Neural cell (in vitro differentiated cells): ENCODE measurements around the gene SLC12A8. TPM values are rescaled to one million over a fixed set of nuclear protein-coding genes. Genes with fewer than 3 reads are reported as not detected.

Experiments used
- H2AFZ ChIP-seq: fragments of 200-600, 300-800 bp; sonication (generic), shearing (Covaris generic); 2 replicates; pipeline ENCODE4 v1.6.0; 2014; ENCODE audit warnings: low read depth, mild to moderate bottlenecking, antibody characterized with exemption, low read length, moderate library complexity
- H3F3A ChIP-seq: fragments of 200-600 bp; shearing (Covaris generic); 2 replicates; pipeline ENCODE4 v1.6.1; 2016; ENCODE audit warnings: mild to moderate bottlenecking, moderate library complexity, mixed read lengths, antibody characterized with exemption, low read length; ENCODE audit not compliant: insufficient read depth, poor library complexity, severe bottlenecking
- H3K27ac ChIP-seq: fragments of 200-600, 300-800 bp; sonication (generic), shearing (Covaris generic); 2 replicates; pipeline ENCODE4 v1.5.1; 2014; ENCODE audit warnings: mild to moderate bottlenecking, low read length, moderate library complexity
- H3K27me3 ChIP-seq: fragments of 300-800, 200-600 bp; sonication (generic), shearing (Covaris generic); 2 replicates; pipeline ENCODE4 v1.6.0; 2014; ENCODE audit warnings: mild to moderate bottlenecking, low read depth, low read length, moderate library complexity; ENCODE audit not compliant: insufficient read depth
- H3K36me3 ChIP-seq: fragments of 300-800, 200-600 bp; sonication (generic), shearing (Covaris generic); 2 replicates; pipeline ENCODE4 v1.5.1; 2014; ENCODE audit warnings: mild to moderate bottlenecking, antibody characterized with exemption, low read length, moderate library complexity; ENCODE audit not compliant: insufficient read depth
- H3K4me2 ChIP-seq: fragments of 300-800, 200-600 bp; sonication (generic), shearing (Covaris generic); 2 replicates; pipeline ENCODE4 v1.6.0; 2014; ENCODE audit warnings: mild to moderate bottlenecking, low read length
- H3K4me3 ChIP-seq: fragments of 300-800, 200-600 bp; sonication (generic), shearing (Covaris generic); 2 replicates; pipeline ENCODE4 v1.5.1; 2014; ENCODE audit warnings: mild to moderate bottlenecking, low read length, moderate library complexity
- H3K79me2 ChIP-seq: fragments of 200-600 bp; shearing (Covaris generic); replicated peaks from 2 replicates; pipeline ENCODE4 v1.6.0; 2014; ENCODE audit warnings: mild to moderate bottlenecking, low read length, moderate library complexity; ENCODE audit not compliant: insufficient read depth
- H3K9ac ChIP-seq: fragments of 300-800, 200-600 bp; sonication (generic), shearing (Covaris generic); 2 replicates; pipeline ENCODE4 v1.6.1; 2016; ENCODE audit warnings: mild to moderate bottlenecking, low read length, mixed read lengths
- H3K9me2 ChIP-seq: fragments of 200-600 bp; shearing (Covaris generic); 2 replicates; pipeline ENCODE4 v1.6.1; 2016; ENCODE audit warnings: mild to moderate bottlenecking, low read length, mixed read lengths; ENCODE audit not compliant: insufficient read depth
- H3K9me3 ChIP-seq: fragments of 200-600, 300-800 bp; sonication (generic), shearing (Covaris generic); 2 replicates; pipeline ENCODE4 v1.6.1; 2016; ENCODE audit warnings: mild to moderate bottlenecking, mixed run types, low read length, moderate library complexity, mixed read lengths
- H4K20me1 ChIP-seq: fragments of 200-600 bp; shearing (Covaris generic); 2 replicates; pipeline ENCODE4 v1.6.1; 2016; ENCODE audit warnings: mild to moderate bottlenecking, mixed run types; ENCODE audit not compliant: insufficient read depth
- EP300 ChIP-seq: fragments of 450-650 bp; conservative IDR thresholded peaks from 2 replicates; pipeline ENCODE4 v1.6.1; 2014; ENCODE audit warnings: antibody characterized with exemption, mild to moderate bottlenecking, moderate library complexity; ENCODE audit not compliant: poor library complexity, severe bottlenecking
- EZH2 ChIP-seq: fragments of 200-600, 300-800 bp; shearing (Covaris generic), sonication (generic); IDR thresholded peaks from 2 replicates; pipeline ENCODE4 v1.6.1; 2014; ENCODE audit warnings: antibody characterized with exemption, low read length, borderline replicate concordance, mild to moderate bottlenecking; ENCODE audit not compliant: insufficient read depth, poor library complexity, severe bottlenecking
- MXI1 ChIP-seq: fragments of 450-650 bp; conservative IDR thresholded peaks from 2 replicates; pipeline ENCODE4 v1.6.1; 2014; ENCODE audit warnings: antibody characterized with exemption, mild to moderate bottlenecking; ENCODE audit not compliant: poor library complexity, severe bottlenecking
- POLR2AphosphoS5 ChIP-seq: IDR thresholded peaks from 2 replicates; pipeline ENCODE4 v1.6.1; 2012
- RAD21 ChIP-seq: fragments of 450-650 bp; conservative IDR thresholded peaks from 2 replicates; pipeline ENCODE4 v1.6.1; 2014; ENCODE audit warnings: antibody characterized with exemption, mild to moderate bottlenecking, moderate library complexity
- SMC3 ChIP-seq: fragments of 450-650 bp; conservative IDR thresholded peaks from 2 replicates; pipeline ENCODE4 v1.6.1; 2014; ENCODE audit warnings: antibody characterized with exemption, mild to moderate bottlenecking, moderate library complexity; ENCODE audit not compliant: poor library complexity
- TAF1 ChIP-seq: IDR thresholded peaks from 2 replicates; pipeline ENCODE4 v1.6.1; 2012; ENCODE audit warnings: low read depth
- polyA plus RNA-seq: library from polyadenylated mRNA; depleted of rRNA; stranded (reverse); fragments of >200 nt; gene quantifications from 2 replicates; pipeline ENCODE4 v1.2.3, GENCODE V29; 2014
- TF ChIP-seq, protein P1 (sequence below): IDR thresholded peaks from 2 replicates; pipeline ENCODE4 v1.6.1; 2012; ENCODE audit warnings: borderline replicate concordance
- TF ChIP-seq, protein P2 (sequence below): fragments of 450-650 bp; IDR thresholded peaks from 2 replicates; pipeline ENCODE4 v1.5.1; 2014; ENCODE audit warnings: antibody characterized with exemption, mild to moderate bottlenecking, moderate library complexity; ENCODE audit not compliant: poor library complexity, severe bottlenecking

Gene SLC12A8
- polyA plus RNA-seq, 1 donor from 2014 or later = 4.6 TPM

DNA sequence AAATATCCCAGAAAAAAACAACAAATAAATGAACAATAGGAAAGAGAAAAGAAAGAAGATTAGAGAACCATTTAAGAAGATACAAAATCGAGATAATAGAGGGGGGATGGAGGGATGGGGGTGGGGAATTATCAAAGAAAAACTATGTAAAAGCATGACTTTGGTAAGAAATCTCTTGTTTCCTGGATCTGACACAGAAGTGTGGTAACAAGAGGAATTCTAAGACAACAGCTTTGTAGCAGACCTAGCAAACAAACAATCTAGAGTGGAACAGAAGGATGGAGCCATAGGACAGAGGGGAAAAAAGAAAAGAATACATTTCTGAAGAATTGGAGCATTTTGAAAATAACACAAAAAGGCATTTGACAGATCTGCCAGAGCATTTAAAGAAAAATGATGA is 107.4 kb downstream of the SLC12A8 start:
- Histone ChIP-seq H3K36me3 (no peaks in the 10 kb centered on the region), H3K27ac (no peak overlapping the region), H3K9ac (no peak overlapping the region), H3K4me3 (no peak overlapping the region), H3K27me3 (no peaks in the 10 kb centered on the region), H2AFZ (no peak overlapping the region), H3F3A (no peaks in the 10 kb centered on the region), H3K79me2 (no peaks in the 10 kb centered on the region), H3K9me2 (no peaks in the 10 kb centered on the region), H3K9me3 (no peaks in the 10 kb centered on the region), H4K20me1 (no peaks in the 10 kb centered on the region), H3K4me2 (no peak overlapping the region)
- TF ChIP-seq, protein P1, sequence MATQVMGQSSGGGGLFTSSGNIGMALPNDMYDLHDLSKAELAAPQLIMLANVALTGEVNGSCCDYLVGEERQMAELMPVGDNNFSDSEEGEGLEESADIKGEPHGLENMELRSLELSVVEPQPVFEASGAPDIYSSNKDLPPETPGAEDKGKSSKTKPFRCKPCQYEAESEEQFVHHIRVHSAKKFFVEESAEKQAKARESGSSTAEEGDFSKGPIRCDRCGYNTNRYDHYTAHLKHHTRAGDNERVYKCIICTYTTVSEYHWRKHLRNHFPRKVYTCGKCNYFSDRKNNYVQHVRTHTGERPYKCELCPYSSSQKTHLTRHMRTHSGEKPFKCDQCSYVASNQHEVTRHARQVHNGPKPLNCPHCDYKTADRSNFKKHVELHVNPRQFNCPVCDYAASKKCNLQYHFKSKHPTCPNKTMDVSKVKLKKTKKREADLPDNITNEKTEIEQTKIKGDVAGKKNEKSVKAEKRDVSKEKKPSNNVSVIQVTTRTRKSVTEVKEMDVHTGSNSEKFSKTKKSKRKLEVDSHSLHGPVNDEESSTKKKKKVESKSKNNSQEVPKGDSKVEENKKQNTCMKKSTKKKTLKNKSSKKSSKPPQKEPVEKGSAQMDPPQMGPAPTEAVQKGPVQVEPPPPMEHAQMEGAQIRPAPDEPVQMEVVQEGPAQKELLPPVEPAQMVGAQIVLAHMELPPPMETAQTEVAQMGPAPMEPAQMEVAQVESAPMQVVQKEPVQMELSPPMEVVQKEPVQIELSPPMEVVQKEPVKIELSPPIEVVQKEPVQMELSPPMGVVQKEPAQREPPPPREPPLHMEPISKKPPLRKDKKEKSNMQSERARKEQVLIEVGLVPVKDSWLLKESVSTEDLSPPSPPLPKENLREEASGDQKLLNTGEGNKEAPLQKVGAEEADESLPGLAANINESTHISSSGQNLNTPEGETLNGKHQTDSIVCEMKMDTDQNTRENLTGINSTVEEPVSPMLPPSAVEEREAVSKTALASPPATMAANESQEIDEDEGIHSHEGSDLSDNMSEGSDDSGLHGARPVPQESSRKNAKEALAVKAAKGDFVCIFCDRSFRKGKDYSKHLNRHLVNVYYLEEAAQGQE = no peak
- no peak for TF ChIP-seq TAF1
- TF ChIP-seq, protein P2, sequence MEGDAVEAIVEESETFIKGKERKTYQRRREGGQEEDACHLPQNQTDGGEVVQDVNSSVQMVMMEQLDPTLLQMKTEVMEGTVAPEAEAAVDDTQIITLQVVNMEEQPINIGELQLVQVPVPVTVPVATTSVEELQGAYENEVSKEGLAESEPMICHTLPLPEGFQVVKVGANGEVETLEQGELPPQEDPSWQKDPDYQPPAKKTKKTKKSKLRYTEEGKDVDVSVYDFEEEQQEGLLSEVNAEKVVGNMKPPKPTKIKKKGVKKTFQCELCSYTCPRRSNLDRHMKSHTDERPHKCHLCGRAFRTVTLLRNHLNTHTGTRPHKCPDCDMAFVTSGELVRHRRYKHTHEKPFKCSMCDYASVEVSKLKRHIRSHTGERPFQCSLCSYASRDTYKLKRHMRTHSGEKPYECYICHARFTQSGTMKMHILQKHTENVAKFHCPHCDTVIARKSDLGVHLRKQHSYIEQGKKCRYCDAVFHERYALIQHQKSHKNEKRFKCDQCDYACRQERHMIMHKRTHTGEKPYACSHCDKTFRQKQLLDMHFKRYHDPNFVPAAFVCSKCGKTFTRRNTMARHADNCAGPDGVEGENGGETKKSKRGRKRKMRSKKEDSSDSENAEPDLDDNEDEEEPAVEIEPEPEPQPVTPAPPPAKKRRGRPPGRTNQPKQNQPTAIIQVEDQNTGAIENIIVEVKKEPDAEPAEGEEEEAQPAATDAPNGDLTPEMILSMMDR = no peak
- TF ChIP-seq RAD21 = no peak
- no peak for TF ChIP-seq EZH2
- TF ChIP-seq POLR2AphosphoS5 = no peak
- TF ChIP-seq MXI1 = no peak
- no peak for TF ChIP-seq SMC3
- TF ChIP-seq EP300 = no peak

GRCh38 chr3:125104639-125105038 is 107.9 kb downstream of the SLC12A8 start:
- TF ChIP-seq POLR2AphosphoS5 (no peak), SMC3 (no peak), MXI1 (no peak), EP300 (no peak), TAF1 (no peak), RAD21 (no peak), EZH2 (no peak)
- TF ChIP-seq, protein P1 = no peak
- TF ChIP-seq, protein P2 = no peak
- H3K27me3 ChIP-seq = no peaks in the 10 kb centered on the region
- no peak overlapping the region for H3K9ac ChIP-seq
- no peaks in the 10 kb centered on the region for H3K36me3 ChIP-seq
- H3K9me3 ChIP-seq = no peaks in the 10 kb centered on the region
- H3K4me3 ChIP-seq = no peak overlapping the region
- no peak overlapping the region for H2AFZ ChIP-seq
- H3K9me2 ChIP-seq = no peaks in the 10 kb centered on the region
- H4K20me1 ChIP-seq = no peaks in the 10 kb centered on the region
- no peak overlapping the region for H3K27ac ChIP-seq
- H3K79me2 ChIP-seq = no peaks in the 10 kb centered on the region
- H3F3A ChIP-seq = no peaks in the 10 kb centered on the region
- no peak overlapping the region for H3K4me2 ChIP-seq
